Caco-2 (cell line): ENCODE measurements around the gene SELENOT. TPM values are rescaled to one million over a fixed set of nuclear protein-coding genes. Genes with fewer than 3 reads are reported as not detected.
A peak's percentile ranks its signal among the peaks of the same experiment; 100 is the strongest.
"Not testable (repeated sequence)": the region's sequence is repeated elsewhere in the genome, so short reads cannot be mapped to it uniquely, and the experiment has no call there.

ENCODE experiments used
- BruUV-seq: library from RNA; stranded (reverse); fragments of 400-500 nt; replicated peaks from 2 replicates; lab custom pipeline; 2021; lab: Mats Ljungman, UMichigan
- CTCF ChIA-PET: fragments of 300-600 bp; sonication (Branson Sonifier 250); formaldehyde crosslinking; loops from one replicate; lab custom pipeline; 2022; ENCODE audit warnings: antibody characterized with exemption; lab: Charles Lee
- POLR2A ChIA-PET: fragments of 300-600 bp; sonication (Branson Sonifier 250); formaldehyde crosslinking; loops from one replicate; lab custom pipeline; 2022; ENCODE audit warnings: antibody characterized with exemption; lab: Charles Lee
- DNase-seq, 2 experiments: peaks; one replicate each; pipeline versions ENCODE4 v3.0.0 to v3.0.0-alpha.2; 2020 to 2022
- H3K27me3 ChIP-seq: replicated peaks from 2 replicates; pipeline ENCODE4 v1.6.0; 2011; ENCODE audit warnings: low read length; ENCODE audit not compliant: control insufficient read depth, insufficient read depth
- H3K36me3 ChIP-seq: 2 replicates; pipeline ENCODE4 v1.5.1; 2011; ENCODE audit warnings: low read length; ENCODE audit not compliant: control insufficient read depth, insufficient read depth
- H3K4me1 ChIP-seq: fragments of 250-450 bp; sonication (Bioruptor Pico); 2 replicates; pipeline ENCODE4 v1.5.1; 2020; ENCODE audit warnings: mild to moderate bottlenecking
- H3K4me3 ChIP-seq: 2 replicates; pipeline ENCODE4 v1.5.1; 2011; ENCODE audit warnings: low read depth, mild to moderate bottlenecking, control low read depth, low read length
- H3K9me3 ChIP-seq: fragments of 250-450 bp; sonication (Bioruptor Pico); 2 replicates; pipeline ENCODE4 v1.5.1; 2020; ENCODE audit warnings: mild to moderate bottlenecking, moderate library complexity
- H3K27ac Mint-ChIP-seq: one replicate; pipeline ENCODE4 v1.8.0; 2022; ENCODE audit warnings: mixed read lengths; ENCODE audit not compliant: unreplicated experiment
- H3K27me3 Mint-ChIP-seq: one replicate; pipeline ENCODE4 v1.8.0; 2022; ENCODE audit warnings: mixed read lengths; ENCODE audit not compliant: insufficient read depth, unreplicated experiment
- H3K36me3 Mint-ChIP-seq: one replicate; pipeline ENCODE4 v1.8.0; 2022; ENCODE audit warnings: mild to moderate bottlenecking, mixed read lengths; ENCODE audit not compliant: insufficient read depth, unreplicated experiment
- H3K4me1 Mint-ChIP-seq: one replicate; pipeline ENCODE4 v1.8.0; 2022; ENCODE audit warnings: low read depth, mixed read lengths; ENCODE audit not compliant: unreplicated experiment
- H3K4me3 Mint-ChIP-seq: one replicate; pipeline ENCODE4 v1.8.0; 2022; ENCODE audit warnings: mild to moderate bottlenecking, moderate library complexity, mixed read lengths; ENCODE audit not compliant: unreplicated experiment
- H3K9me3 Mint-ChIP-seq: one replicate; pipeline ENCODE4 v1.8.0; 2022; ENCODE audit warnings: mixed read lengths; ENCODE audit not compliant: unreplicated experiment
- intact Hi-C: fragments of 100-400 bp; cut with micrococcal nuclease; formaldehyde crosslinking; loops from one replicate; pipeline ENCODE4 v1.10.0; 2022; ENCODE audit not compliant: unreplicated experiment
- total RNA-seq: library from RNA; stranded (reverse); gene quantifications from 2 replicates; pipeline ENCODE4 v1.2.3, GENCODE V29; 2022
- TF ChIP-seq, protein P1 (sequence below), 2 experiments: fragments of 200-600 bp in 1 of 2; IDR thresholded peaks; 1 replicate in 1 of 2; 2 replicates in 1 of 2; pipeline versions ENCODE4 v1.5.1 to v1.8.0; 2011 to 2022; ENCODE audit warnings: antibody characterized with exemption in 1 of 2, control low read depth in 1 of 2, inconsistent platforms in 1 of 2, low read depth in 1 of 2, low read length in 1 of 2, mild to moderate bottlenecking in 1 of 2, moderate library complexity in 1 of 2; ENCODE audit not compliant: insufficient read depth in 1 of 2, severe bottlenecking in 1 of 2, unreplicated experiment in 1 of 2

The SELENOT gene
- total RNA-seq, 1 experiment from 2014 or later: 124 TPM

DNA sequence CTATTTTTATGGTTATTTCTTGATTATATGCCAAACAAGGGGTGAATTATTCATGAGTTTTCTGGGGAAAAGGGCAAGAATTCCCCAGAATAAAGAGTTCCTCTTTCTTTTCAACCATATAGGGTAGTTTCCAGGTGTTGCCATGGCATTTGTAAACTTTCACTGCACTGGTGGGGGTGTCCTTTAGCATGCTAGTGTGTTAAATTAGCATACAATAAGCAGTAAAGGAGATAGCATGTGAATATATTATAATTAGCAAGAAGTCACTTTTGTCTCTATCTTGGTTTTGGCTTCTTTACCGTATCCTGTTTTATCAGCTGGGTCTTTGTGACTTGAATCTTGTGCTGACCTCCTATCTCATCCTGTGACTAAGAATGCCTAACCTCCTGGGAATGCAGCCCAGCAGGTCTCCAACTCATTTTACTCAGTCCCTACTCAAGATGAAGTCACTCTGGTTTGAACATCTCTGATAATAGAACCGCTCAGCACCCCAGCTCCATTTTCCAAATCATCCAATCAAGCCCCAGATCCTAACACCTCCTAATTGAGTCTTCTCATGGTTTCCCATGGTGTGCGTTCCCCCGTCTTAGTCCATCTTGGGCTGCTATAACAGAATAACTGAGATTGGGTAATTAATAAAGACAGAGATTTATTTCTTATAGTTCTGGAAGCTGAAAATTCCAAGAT lies 3.4 kb upstream of the SELENOT start:
- CTCF ChIA-PET: interaction anchor here (0.6 kb wide), 1 partner anchor 104 kb away, joined by 4 read pairs; the partner anchor contains the start of gene ERICH6
- TF ChIP-seq, protein P1, sequence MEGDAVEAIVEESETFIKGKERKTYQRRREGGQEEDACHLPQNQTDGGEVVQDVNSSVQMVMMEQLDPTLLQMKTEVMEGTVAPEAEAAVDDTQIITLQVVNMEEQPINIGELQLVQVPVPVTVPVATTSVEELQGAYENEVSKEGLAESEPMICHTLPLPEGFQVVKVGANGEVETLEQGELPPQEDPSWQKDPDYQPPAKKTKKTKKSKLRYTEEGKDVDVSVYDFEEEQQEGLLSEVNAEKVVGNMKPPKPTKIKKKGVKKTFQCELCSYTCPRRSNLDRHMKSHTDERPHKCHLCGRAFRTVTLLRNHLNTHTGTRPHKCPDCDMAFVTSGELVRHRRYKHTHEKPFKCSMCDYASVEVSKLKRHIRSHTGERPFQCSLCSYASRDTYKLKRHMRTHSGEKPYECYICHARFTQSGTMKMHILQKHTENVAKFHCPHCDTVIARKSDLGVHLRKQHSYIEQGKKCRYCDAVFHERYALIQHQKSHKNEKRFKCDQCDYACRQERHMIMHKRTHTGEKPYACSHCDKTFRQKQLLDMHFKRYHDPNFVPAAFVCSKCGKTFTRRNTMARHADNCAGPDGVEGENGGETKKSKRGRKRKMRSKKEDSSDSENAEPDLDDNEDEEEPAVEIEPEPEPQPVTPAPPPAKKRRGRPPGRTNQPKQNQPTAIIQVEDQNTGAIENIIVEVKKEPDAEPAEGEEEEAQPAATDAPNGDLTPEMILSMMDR (IDR thresholded peaks at IDR 0.05; ENCODE audit: insufficient read depth in 1 of 2, low read depth in 1 of 2, low read length in 1 of 2, severe bottlenecking in 1 of 2, unreplicated experiment in 1 of 2): no peak

DNA sequence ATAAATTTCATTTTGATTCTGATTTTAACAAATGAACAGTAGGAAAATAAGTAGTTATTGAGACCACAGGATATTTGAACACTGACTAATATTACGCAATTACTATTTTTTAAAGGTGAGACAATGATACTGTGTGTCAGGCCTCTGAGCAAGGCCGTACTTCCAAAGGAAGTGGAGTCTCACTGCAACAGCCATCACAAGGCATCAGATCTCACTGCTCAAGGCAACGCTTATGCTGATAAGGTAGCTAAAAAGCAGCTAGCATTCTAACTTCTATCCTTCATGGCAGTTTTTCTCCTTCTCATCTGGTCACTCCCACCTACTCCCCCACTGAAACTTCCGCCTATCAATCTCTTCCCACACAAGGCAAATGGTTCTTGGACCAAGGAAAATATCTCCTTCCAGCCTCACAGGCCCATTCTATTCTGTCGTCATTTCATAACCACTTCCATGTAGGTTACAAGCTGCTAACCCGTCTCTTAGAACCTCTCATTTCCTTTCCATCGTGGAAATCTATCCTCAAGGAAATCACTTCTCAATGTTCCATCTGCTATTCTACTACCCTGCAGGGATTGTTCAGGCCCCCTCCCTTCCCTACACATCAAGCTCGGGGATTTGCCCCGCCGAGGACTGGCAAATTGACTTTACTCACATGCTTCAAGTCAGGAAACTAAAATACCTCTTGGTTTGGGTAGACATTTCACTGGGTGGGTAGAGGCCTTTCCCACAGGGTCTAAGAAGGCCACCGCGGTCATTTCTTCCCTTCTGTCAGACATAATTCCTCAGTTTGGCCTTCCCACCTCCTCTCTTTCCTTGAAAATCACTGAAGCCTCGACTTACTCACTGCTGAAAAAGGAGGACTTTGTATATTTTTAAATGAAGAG lies 2.2 kb upstream of the SELENOT start:
- Mint-ChIP-seq H3K4me3 (peak overlapping the region; percentile 98), H3K27ac (peak overlapping the region; percentile 88), H3K36me3 (peaks cover 46% of the 10 kb centered on the region), H3K4me1 (peaks cover 30% of the 10 kb centered on the region)
- intact Hi-C loops: loop anchor here (5.0 kb wide), 3 partner anchors 101 to 634 kb away; partner anchors contain the start of genes ERICH6 and SIAH2
- H3K9me3 ChIP-seq, H3K4me3 ChIP-seq, POLR2A ChIA-PET, H3K27me3 Mint-ChIP-seq, CTCF ChIA-PET, DNase-seq, H3K27me3 ChIP-seq, H3K9me3 Mint-ChIP-seq, H3K36me3 ChIP-seq: not testable (repeated sequence)
- peaks cover 31% of the 10 kb centered on the region for H3K4me1 ChIP-seq
- BruUV-seq: TSS peak; percentile 13

More for the DNA sequence above, 3.4 kb upstream of the SELENOT start:
- BruUV-seq: no TSS peak
- Histone ChIP-seq H3K9me3 (no peaks in the 10 kb centered on the region), H3K4me3 (no peak overlapping the region), H3K4me1 (peaks cover 28% of the 10 kb centered on the region), H3K36me3 (no peaks in the 10 kb centered on the region), H3K27me3 (no peaks in the 10 kb centered on the region)
- H3K4me1 Mint-ChIP-seq: peaks cover 30% of the 10 kb centered on the region
- H3K9me3 Mint-ChIP-seq: no peaks in the 10 kb centered on the region
- DNase-seq: peak; percentile 67 to 68
- H3K4me3 Mint-ChIP-seq: peak overlapping the region; percentile 98
- H3K36me3 Mint-ChIP-seq: peaks cover 45% of the 10 kb centered on the region
- H3K27me3 Mint-ChIP-seq: no peaks in the 10 kb centered on the region
- peak overlapping the region; percentile 88 for H3K27ac Mint-ChIP-seq
- POLR2A ChIA-PET: no interaction called here
- intact Hi-C loops: loop anchor here (5.0 kb wide), 3 partner anchors 103 to 632 kb away; partner anchors contain the start of genes ERICH6 and SIAH2

DNA sequence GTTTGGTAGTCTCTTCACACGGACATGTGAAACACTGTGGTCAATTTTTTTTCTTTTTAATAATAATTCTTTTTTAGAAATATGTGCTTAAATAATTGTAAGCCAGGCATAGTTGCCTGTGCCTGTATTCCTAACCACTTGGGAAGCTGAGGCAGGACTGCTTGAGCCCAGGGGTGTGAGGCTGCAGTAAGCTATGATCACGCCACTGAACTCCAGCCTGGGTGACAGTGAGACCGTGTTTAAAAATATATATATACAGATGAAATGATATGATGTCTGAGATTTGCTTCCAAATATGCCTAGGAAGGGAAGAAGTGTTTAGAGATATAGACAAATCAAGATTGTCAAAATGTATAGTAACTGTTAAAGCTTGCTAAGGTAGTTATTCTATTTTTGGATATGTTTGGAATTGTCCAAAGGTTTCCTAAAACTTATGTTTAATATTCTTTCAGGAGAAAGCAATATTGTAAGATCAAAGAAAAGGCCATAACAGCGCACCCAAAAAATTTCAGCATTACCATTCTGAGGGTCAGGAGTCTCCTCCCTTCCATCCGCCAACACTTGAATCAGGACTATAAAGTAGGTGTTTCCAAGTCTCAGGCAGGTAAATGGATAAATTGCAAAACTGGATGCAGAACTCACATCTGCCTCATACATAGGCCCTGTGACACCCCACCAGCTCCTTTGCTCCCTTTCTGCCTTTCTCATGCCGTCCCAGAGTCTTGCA lies 532 bp upstream of the SELENOT start:
- intact Hi-C loops: loop anchor here (1.0 to 5.0 kb wide), 4 partner anchors 56 to 635 kb away; partner anchors contain the start of genes EIF2A, ERICH6, SERP1 and SIAH2
- Histone ChIP-seq H3K4me3 (peak overlapping the region; percentile 54), H3K9me3 (no peaks in the 10 kb centered on the region), H3K4me1 (peaks cover 40% of the 10 kb centered on the region), H3K36me3 (no peaks in the 10 kb centered on the region), H3K27me3 (no peaks in the 10 kb centered on the region)
- H3K27ac Mint-ChIP-seq: peak overlapping the region; percentile 88
- TSS peak; percentile 93 for BruUV-seq
- H3K9me3 Mint-ChIP-seq: no peaks in the 10 kb centered on the region
- POLR2A ChIA-PET: interaction anchor here (0.9 to 1.3 kb wide), 5 partner anchors 8 to 193 kb away, joined by 3 to 11 read pairs (median 4); partner anchors contain the start of genes EIF2A, ERICH6, SERP1 and SIAH2
- CTCF ChIA-PET: no interaction called here
- H3K4me3 Mint-ChIP-seq: peak overlapping the region; percentile 98
- H3K27me3 Mint-ChIP-seq: no peaks in the 10 kb centered on the region
- TF ChIP-seq, protein P1 (IDR thresholded peaks at IDR 0.05; ENCODE audit: insufficient read depth in 1 of 2, low read depth in 1 of 2, low read length in 1 of 2, severe bottlenecking in 1 of 2, unreplicated experiment in 1 of 2): no peak
- peaks cover 56% of the 10 kb centered on the region for H3K36me3 Mint-ChIP-seq
- peaks cover 32% of the 10 kb centered on the region for H3K4me1 Mint-ChIP-seq
- no peak for DNase-seq
